Mesenchymal stem cell (in vitro differentiated cells and primary cell): ENCODE data around the gene ZNF322.
"Not testable (repeated sequence)": the region's sequence is repeated elsewhere in the genome, so short reads cannot be mapped to it uniquely, and the experiment has no call there.

Experiments
- DNase-seq: peaks from one replicate; pipeline ENCODE4 v3.0.0-alpha.2; 2013
- H2AFZ ChIP-seq: one replicate; pipeline ENCODE4 v1.6.1; 2013; ENCODE audit warnings: low read depth, mild to moderate bottlenecking, control low read depth, inconsistent platforms, low read length, moderate library complexity
- H2AK5ac ChIP-seq: 2 replicates; pipeline ENCODE4 v1.6.1; 2013; ENCODE audit warnings: low read length, moderate library complexity, mild to moderate bottlenecking, inconsistent platforms; ENCODE audit not compliant: severe bottlenecking
- H2BK120ac ChIP-seq: one replicate; pipeline ENCODE4 v1.6.1; 2013; ENCODE audit warnings: low read depth, mild to moderate bottlenecking, inconsistent platforms, low read length, moderate library complexity
- H2BK12ac ChIP-seq, 2 experiments: one replicate each; pipeline ENCODE4 v1.6.1; 2013; ENCODE audit warnings: inconsistent platforms in 2 of 2, low read length in 2 of 2, mild to moderate bottlenecking in 2 of 2, moderate library complexity in 2 of 2, control low read depth in 1 of 2
- H2BK15ac ChIP-seq: one replicate; pipeline ENCODE4 v1.6.1; 2013; ENCODE audit warnings: mild to moderate bottlenecking, low read depth, inconsistent platforms; ENCODE audit not compliant: poor library complexity, severe bottlenecking
- H2BK5ac ChIP-seq: 2 replicates; pipeline ENCODE4 v1.6.1; 2013; ENCODE audit warnings: low read depth, mild to moderate bottlenecking, low read length, control low read depth, inconsistent platforms; ENCODE audit not compliant: poor library complexity, severe bottlenecking
- H3K14ac ChIP-seq, 2 experiments: one replicate each; pipeline ENCODE4 v1.6.1; 2013; ENCODE audit warnings: inconsistent platforms in 2 of 2, low read length in 2 of 2, control low read depth in 1 of 2, mild to moderate bottlenecking in 1 of 2, moderate library complexity in 1 of 2
- H3K18ac ChIP-seq, 2 experiments: one replicate each; pipeline ENCODE4 v1.6.1; 2013; ENCODE audit warnings: inconsistent platforms in 2 of 2, low read length in 2 of 2, control low read depth in 1 of 2, low read depth in 1 of 2, mild to moderate bottlenecking in 1 of 2
- H3K23ac ChIP-seq, 2 experiments: one replicate each; pipeline ENCODE4 v1.6.1; 2013; ENCODE audit warnings: inconsistent platforms in 2 of 2, low read length in 2 of 2, mild to moderate bottlenecking in 2 of 2, moderate library complexity in 2 of 2, control low read depth in 1 of 2
- H3K27ac ChIP-seq: 2 replicates; pipeline ENCODE4 v1.5.1; 2013; ENCODE audit warnings: mild to moderate bottlenecking, moderate library complexity, low read length, control low read depth, inconsistent platforms; ENCODE audit not compliant: poor library complexity, severe bottlenecking
- H3K27me3 ChIP-seq, 2 experiments: 2 replicates each; pipeline versions ENCODE4 v1.6.1 to v1.7.0; 2013; ENCODE audit warnings: low read length in 2 of 2, mild to moderate bottlenecking in 2 of 2, moderate library complexity in 2 of 2, control low read depth in 1 of 2, inconsistent platforms in 1 of 2; ENCODE audit not compliant: control insufficient read depth in 1 of 2, insufficient read depth in 1 of 2
- H3K36me3 ChIP-seq, 2 experiments: 2 replicates each; pipeline versions ENCODE4 v1.6.1 to v1.7.0; 2013; ENCODE audit warnings: low read length in 2 of 2, control low read depth in 1 of 2, inconsistent platforms in 1 of 2, low read depth in 1 of 2, mild to moderate bottlenecking in 1 of 2; ENCODE audit not compliant: insufficient read depth in 2 of 2, control insufficient read depth in 1 of 2
- H3K4ac ChIP-seq, 2 experiments: one replicate each; pipeline ENCODE4 v1.6.1; 2013; ENCODE audit warnings: inconsistent platforms in 2 of 2, low read length in 2 of 2, mild to moderate bottlenecking in 2 of 2, moderate library complexity in 2 of 2, control low read depth in 1 of 2, low read depth in 1 of 2
- H3K4me1 ChIP-seq: 2 replicates; pipeline ENCODE4 v1.6.1; 2013; ENCODE audit warnings: low read depth, low read length, control low read depth; ENCODE audit not compliant: control insufficient read depth, insufficient read depth
- H3K4me2 ChIP-seq: 2 replicates; pipeline ENCODE4 v1.6.1; 2013; ENCODE audit warnings: low read length, mild to moderate bottlenecking, inconsistent platforms; ENCODE audit not compliant: poor library complexity, severe bottlenecking
- H3K4me3 ChIP-seq, 2 experiments: 2 replicates each; pipeline versions ENCODE4 v1.5.1 to v1.7.0; 2013; ENCODE audit warnings: low read length in 2 of 2, mild to moderate bottlenecking in 2 of 2, control low read depth in 1 of 2, low read depth in 1 of 2; ENCODE audit not compliant: insufficient read depth in 1 of 2
- H3K79me1 ChIP-seq: replicated peaks from 2 replicates; pipeline ENCODE4 v1.6.1; 2013; ENCODE audit warnings: mild to moderate bottlenecking, control low read depth, low read length, inconsistent platforms; ENCODE audit not compliant: poor library complexity, severe bottlenecking
- H3K9ac ChIP-seq: 2 replicates; pipeline ENCODE4 v1.7.0; 2013; ENCODE audit warnings: mild to moderate bottlenecking, low read length, moderate library complexity
- H3K9me3 ChIP-seq: 2 replicates; pipeline ENCODE4 v1.7.0; 2013; ENCODE audit warnings: mild to moderate bottlenecking, low read length; ENCODE audit not compliant: control insufficient read depth
- H4K8ac ChIP-seq: one replicate; pipeline ENCODE4 v1.6.1; 2013; ENCODE audit warnings: inconsistent platforms, mild to moderate bottlenecking, low read length, moderate library complexity
- H4K91ac ChIP-seq: one replicate; pipeline ENCODE4 v1.6.1; 2013; ENCODE audit warnings: mild to moderate bottlenecking, low read length, inconsistent platforms
- WGBS: methylation state at CpG from one replicate; pipeline ENCODE4 v1.1.7; 2013; ENCODE audit warnings: mixed read lengths; 5-methylcytosine and 5-hydroxymethylcytosine counted together

The ZNF322 gene

GRCh38 chr6:26673287-26673686 lies 13.7 kb upstream of the ZNF322 start:
- not testable (repeated sequence) for H3K14ac ChIP-seq

GRCh38 chr6:26670558-26670957 lies 11.0 kb upstream of the ZNF322 start:
- not testable (repeated sequence) for H3K36me3 ChIP-seq, H2BK15ac ChIP-seq, H3K9ac ChIP-seq, H3K4me1 ChIP-seq, H2BK5ac ChIP-seq, H3K4me2 ChIP-seq, H3K14ac ChIP-seq, H2BK120ac ChIP-seq, H2BK12ac ChIP-seq, DNase-seq, H3K27ac ChIP-seq, H2AK5ac ChIP-seq, H3K9me3 ChIP-seq, H2AFZ ChIP-seq, H3K18ac ChIP-seq, H3K4me3 ChIP-seq, H4K91ac ChIP-seq, H3K79me1 ChIP-seq, H3K4ac ChIP-seq, H4K8ac ChIP-seq, H3K23ac ChIP-seq, H3K27me3 ChIP-seq
- 58% methylated on average over 5 of the region's 7 CpGs for WGBS

More at GRCh38 chr6:26673287-26673686, 13.7 kb upstream of the ZNF322 start:
- WGBS = no CpG with 5 or more reads among the region's 5 CpGs
- H2BK5ac ChIP-seq, H2BK12ac ChIP-seq, H3K27me3 ChIP-seq, H3K9me3 ChIP-seq, H3K79me1 ChIP-seq, H4K91ac ChIP-seq, H3K18ac ChIP-seq, H3K4me2 ChIP-seq, H3K36me3 ChIP-seq, H2AK5ac ChIP-seq, H2BK15ac ChIP-seq, H2AFZ ChIP-seq, H3K9ac ChIP-seq, H3K23ac ChIP-seq, H3K4ac ChIP-seq, H3K4me3 ChIP-seq, H3K27ac ChIP-seq, H3K4me1 ChIP-seq, H2BK120ac ChIP-seq, DNase-seq, H4K8ac ChIP-seq: not testable (repeated sequence)

- H3K79me1 ChIP-seq, H2BK5ac ChIP-seq, H2AK5ac ChIP-seq, DNase-seq, H3K36me3 ChIP-seq, H3K18ac ChIP-seq, H2BK12ac ChIP-seq, H4K91ac ChIP-seq, H3K23ac ChIP-seq, H3K4ac ChIP-seq, H3K9ac ChIP-seq, H3K4me2 ChIP-seq, H3K4me3 ChIP-seq, H3K14ac ChIP-seq, H3K9me3 ChIP-seq, H3K27me3 ChIP-seq, H2BK120ac ChIP-seq, H2AFZ ChIP-seq, H3K4me1 ChIP-seq, H4K8ac ChIP-seq, H2BK15ac ChIP-seq, H3K27ac ChIP-seq: not testable (repeated sequence)
- WGBS = 95% methylated on average over 6 of the region's 6 CpGs
Observed at GRCh38 chr6:26670003-26670402, 10.5 kb upstream of the ZNF322 start.

DNA sequence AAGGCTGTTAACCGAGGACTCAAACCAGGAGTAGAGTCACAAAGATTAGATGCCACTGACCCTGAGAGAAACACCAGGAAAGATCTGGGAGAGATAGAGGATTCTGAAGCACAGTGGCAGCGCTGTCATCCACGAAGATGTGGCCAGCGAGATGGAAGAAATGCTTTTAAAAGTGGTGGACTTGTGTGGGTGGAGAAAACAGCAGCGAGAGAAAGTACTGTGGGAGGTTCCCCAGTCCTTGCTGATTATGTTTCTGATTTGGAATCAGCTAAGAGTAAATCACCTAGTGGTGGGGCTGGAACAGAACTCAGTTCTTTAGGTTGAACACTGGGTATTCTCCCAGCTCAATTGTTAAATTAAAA lies 435 bp upstream of the ZNF322 start:
- Histone ChIP-seq H3K4ac (peak overlapping the region in 1 of 2 experiments; percentile 47), H2BK120ac (no peak overlapping the region), H4K8ac (peak overlapping the region; percentile 83), H4K91ac (no peak overlapping the region), H2BK5ac (no peak overlapping the region), H3K9me3 (peaks cover 3% of the 10 kb centered on the region), H2AFZ (peak overlapping the region; percentile 48), H3K9ac (peak overlapping the region; percentile 94), H3K4me3 (peak overlapping the region; percentile 65 to 94), H3K36me3 (peaks cover 6 to 29% of the 10 kb centered on the region in 2 experiments), H3K4me1 (no peaks in the 10 kb centered on the region), H2BK15ac (no peak overlapping the region), H2AK5ac (no peak overlapping the region), H3K27ac (peak overlapping the region; percentile 48), H3K27me3 (peaks cover 0 to 10% of the 10 kb centered on the region in 2 experiments), H3K14ac (no peak overlapping the region), H2BK12ac (no peak overlapping the region), H3K23ac (no peak overlapping the region), H3K18ac (no peak overlapping the region), H3K4me2 (peak overlapping the region; percentile 75), H3K79me1 (peaks cover 7% of the 10 kb centered on the region)
- no peak for DNase-seq
- under 1% methylated on average over 5 of the region's 5 CpGs for WGBS
